ENCODE measurements around the gene PBOV1. TPM values are rescaled to one million over a fixed set of nuclear protein-coding genes. Genes with fewer than 3 reads are reported as not detected.
"Not testable (repeated sequence)": the region's sequence is repeated elsewhere in the genome, so short reads cannot be mapped to it uniquely, and the experiment has no call there.

Gene PBOV1
- total and polyA plus RNA-seq, 3 donors from 2014 or later, result not detected

DNA sequence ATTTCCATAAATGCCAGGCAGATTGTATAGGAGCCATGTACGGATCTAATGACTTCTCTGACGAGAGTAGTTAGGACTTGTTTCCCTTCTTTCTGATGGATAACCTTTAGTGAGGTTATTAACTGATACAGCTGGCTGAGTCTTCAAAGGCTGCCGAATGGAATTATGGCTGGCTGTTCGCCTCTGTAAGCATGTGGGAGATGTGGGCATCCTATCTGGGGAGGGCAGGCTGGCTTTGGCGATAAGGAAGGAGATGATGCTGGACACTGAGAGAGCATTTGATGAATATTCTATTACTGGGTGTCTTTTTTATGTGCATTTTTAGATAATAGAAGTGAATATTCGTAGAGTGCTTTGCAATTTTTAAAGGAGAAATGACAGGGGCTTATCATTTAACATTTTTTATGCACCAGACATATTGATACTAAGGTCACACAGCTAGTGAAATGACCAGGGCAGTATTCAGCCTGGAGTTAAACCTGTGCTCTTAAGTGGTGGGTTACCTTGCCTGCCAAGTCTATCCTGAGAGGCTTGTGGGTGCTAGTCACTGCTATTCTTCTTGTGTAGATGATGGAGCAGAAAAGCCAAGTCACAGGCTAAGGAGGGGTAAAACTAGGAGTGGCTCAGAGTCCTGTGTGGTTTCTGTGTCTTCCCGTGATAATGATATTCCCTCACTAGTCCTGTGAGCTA lies 3.1 kb downstream of the PBOV1 start:
- Histone ChIP-seq H3K9me3 (no peaks in the 10 kb centered on the region), H3K27me3 (no peaks in the 10 kb centered on the region), H3K27ac (no peak overlapping the region), H3K4me3 (no peak overlapping the region), H3K4me1 (no peaks in the 10 kb centered on the region), H3K36me3 (ENCODE audit: low read depth, missing control alignments) (no peaks in the 10 kb centered on the region)
- no peak for TF ChIP-seq POLR2A (IDR thresholded peaks at IDR 0.05)
- TF ChIP-seq, protein P1, sequence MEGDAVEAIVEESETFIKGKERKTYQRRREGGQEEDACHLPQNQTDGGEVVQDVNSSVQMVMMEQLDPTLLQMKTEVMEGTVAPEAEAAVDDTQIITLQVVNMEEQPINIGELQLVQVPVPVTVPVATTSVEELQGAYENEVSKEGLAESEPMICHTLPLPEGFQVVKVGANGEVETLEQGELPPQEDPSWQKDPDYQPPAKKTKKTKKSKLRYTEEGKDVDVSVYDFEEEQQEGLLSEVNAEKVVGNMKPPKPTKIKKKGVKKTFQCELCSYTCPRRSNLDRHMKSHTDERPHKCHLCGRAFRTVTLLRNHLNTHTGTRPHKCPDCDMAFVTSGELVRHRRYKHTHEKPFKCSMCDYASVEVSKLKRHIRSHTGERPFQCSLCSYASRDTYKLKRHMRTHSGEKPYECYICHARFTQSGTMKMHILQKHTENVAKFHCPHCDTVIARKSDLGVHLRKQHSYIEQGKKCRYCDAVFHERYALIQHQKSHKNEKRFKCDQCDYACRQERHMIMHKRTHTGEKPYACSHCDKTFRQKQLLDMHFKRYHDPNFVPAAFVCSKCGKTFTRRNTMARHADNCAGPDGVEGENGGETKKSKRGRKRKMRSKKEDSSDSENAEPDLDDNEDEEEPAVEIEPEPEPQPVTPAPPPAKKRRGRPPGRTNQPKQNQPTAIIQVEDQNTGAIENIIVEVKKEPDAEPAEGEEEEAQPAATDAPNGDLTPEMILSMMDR (IDR thresholded peaks at IDR 0.05), result no peak
- no peak for DNase-seq
- intact Hi-C loops (cut with DNase I; ENCODE audit: low total_unique reads), result no loop called here
- 56% methylated on average over 7 of the region's 7 CpGs for WGBS, 2 donors

DNA sequence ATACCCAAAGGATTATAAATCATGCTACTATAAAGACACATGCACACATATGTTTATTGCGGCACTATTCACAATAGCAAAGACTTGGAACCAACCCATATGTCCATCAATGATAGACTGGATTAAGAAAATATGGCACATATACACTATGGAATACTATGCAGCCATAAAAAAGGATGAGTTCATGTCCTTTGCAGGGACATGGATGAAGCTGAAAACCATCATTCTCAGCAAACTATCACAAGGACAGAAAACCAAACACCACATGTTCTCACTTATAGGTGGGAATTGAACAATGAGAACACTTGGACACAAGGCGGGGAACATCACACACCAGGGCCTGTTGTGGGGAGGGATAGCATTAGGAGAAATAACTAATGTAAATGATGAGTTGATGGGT lies 5.8 kb downstream of the PBOV1 start:
- intact Hi-C loops (cut with DNase I; ENCODE audit: low total_unique reads); DNase-seq; H3K36me3 ChIP-seq (ENCODE audit: low read depth, missing control alignments); H3K9me3 ChIP-seq; H3K27me3 ChIP-seq; H3K4me3 ChIP-seq; H3K4me1 ChIP-seq; H3K27ac ChIP-seq: not testable (repeated sequence)
- 89 to 96% methylated on average over 2 of the region's 2 CpGs for WGBS, 2 donors

DNA sequence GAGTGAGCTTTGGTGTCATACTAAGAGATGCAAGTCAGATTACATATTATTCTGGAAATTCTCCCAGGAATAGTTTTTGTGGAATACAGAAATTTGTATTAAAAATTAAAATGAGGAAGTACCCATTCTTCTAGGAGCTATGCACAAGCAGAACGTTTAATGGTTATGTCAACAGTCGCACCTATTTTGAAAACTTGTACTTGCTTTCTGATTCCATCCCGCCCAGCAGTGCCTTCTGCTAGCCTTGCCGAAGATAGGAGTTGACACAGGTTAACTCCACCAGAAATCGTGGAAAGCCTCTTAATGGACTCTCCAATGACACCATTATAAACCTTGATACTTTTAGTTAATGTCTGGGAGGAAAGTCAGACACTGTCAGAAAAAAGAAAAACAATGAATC lies 6.7 kb downstream of the PBOV1 start:
- intact Hi-C loops (cut with DNase I; ENCODE audit: low total_unique reads), result no loop called here

DNA sequence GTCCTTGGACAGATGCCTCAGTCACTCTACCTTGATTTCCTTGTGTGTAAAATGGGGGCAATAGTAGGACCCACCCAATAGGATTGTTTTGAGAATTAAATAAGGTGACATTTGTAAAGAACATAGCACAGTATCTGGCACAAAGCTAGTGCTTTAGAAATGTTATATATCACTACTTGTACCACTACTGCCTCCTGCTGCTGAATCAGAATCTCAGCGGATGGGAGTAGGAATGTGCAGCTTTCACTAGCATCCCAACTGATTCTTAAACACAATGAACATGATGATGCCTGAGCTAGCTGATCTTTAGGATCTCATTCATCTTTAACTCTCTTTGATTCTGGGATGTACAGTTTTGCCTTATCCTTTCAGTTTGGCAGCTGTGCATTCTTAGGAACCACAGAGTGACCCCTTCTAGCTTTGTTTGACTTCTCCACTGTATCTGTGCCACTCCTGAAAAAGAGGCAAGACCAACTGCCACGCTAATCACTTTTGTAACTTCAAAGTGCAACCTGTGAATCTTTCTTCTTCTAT lies 7.2 kb downstream of the PBOV1 start:
- Histone ChIP-seq H3K9me3 (no peaks in the 10 kb centered on the region), H3K36me3 (ENCODE audit: low read depth, missing control alignments) (no peaks in the 10 kb centered on the region), H3K27me3 (no peaks in the 10 kb centered on the region), H3K4me1 (no peaks in the 10 kb centered on the region), H3K27ac (no peak overlapping the region), H3K4me3 (no peak overlapping the region)
- no peak for TF ChIP-seq POLR2A (IDR thresholded peaks at IDR 0.05)
- TF ChIP-seq, protein P1 (IDR thresholded peaks at IDR 0.05), result no peak
- intact Hi-C loops (cut with DNase I; ENCODE audit: low total_unique reads), result no loop called here
- no peak for DNase-seq
- 73% methylated on average over 2 of the region's 2 CpGs for WGBS, 2 donors

More for the DNA sequence above, 6.7 kb downstream of the PBOV1 start:
- Histone ChIP-seq H3K36me3 (ENCODE audit: low read depth, missing control alignments) (no peaks in the 10 kb centered on the region), H3K27me3 (no peaks in the 10 kb centered on the region), H3K27ac (no peak overlapping the region), H3K4me3 (no peak overlapping the region), H3K4me1 (no peaks in the 10 kb centered on the region), H3K9me3 (no peaks in the 10 kb centered on the region)
- 80% methylated on average over 5 of the region's 5 CpGs for WGBS, 2 donors
- DNase-seq, result no peak
- TF ChIP-seq POLR2A (IDR thresholded peaks at IDR 0.05), result no peak
- TF ChIP-seq, protein P1 (IDR thresholded peaks at IDR 0.05), result no peak

DNA sequence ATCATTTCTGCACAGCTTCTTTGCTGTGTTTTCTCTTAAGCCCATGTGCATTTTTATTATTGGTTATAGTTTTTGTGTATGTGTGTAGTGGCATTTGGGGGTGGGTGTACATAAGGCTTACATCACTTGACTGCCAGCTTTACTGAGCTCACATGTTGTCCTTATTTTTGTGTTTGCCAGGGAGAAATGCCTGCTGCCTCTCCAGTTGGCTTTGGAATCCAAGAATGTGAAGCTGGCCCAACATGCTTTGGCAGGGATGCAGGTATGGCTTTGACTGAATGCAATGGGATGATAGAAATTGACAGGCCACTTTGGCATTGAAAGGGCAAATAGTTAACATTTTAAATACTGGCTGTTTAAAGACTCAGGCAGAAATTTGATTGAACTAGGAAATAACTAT lies 11.4 kb downstream of the PBOV1 start:
- no peaks in the 10 kb centered on the region for H3K9me3 ChIP-seq
- H3K4me1 ChIP-seq, result no peaks in the 10 kb centered on the region
- H3K36me3 ChIP-seq (ENCODE audit: low read depth, missing control alignments), result no peaks in the 10 kb centered on the region
- intact Hi-C loops (cut with DNase I; ENCODE audit: low total_unique reads), result no loop called here
- no peak for DNase-seq
- H3K4me3 ChIP-seq, result no peak overlapping the region
- H3K27me3 ChIP-seq, result no peaks in the 10 kb centered on the region
- TF ChIP-seq POLR2A (IDR thresholded peaks at IDR 0.05), result no peak
- TF ChIP-seq, protein P1 (IDR thresholded peaks at IDR 0.05), result no peak
- H3K27ac ChIP-seq, result no peak overlapping the region
